Measurements from ENCODE around the gene NEU1.

The NEU1 gene

DNA sequence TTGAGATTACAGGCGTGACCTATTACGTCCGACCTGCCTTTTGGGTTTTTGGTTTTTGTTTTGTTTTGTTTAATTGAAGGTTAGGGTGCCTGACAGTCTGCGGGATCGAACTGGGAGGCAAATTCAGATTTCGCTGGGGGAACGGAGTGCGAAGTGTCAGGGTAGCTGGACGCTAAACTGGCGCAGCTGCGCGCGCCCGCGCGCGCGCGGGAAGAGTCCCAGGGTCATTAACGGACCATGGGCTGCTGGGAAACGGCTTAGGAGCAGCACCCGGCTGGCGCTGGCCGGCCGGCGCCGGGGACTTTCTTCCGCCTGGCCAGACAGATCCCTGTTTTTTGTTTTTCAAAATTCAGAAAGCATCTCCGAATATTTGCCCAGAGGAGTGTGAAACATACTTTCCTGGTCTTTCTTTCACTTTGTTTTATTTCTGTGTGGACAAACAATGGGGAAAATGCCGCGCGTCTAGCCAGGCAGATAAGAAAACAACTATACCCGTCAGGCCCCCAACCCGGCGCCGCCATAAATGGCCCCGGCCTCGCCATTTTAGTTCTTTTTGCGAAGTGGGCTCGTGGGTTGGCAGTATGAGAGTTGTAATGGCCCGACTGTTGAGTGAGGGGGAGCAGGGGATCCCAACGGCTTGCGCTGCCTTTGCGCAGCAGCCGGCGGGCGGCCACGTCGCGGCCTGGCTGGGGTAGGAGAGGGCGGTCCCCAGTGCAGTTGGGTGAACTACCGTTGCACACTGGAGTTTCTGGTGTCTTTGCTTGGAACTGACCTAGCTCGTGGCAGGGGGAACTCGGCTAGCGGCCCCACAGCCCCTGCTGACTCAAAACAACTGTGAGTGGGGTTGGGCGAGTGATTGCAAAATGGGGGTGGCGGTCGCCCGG lies 28.0 kb downstream of the NEU1 start:
- DNase-seq (ENCODE audit: extremely low read depth, low read depth) = peak; percentile 60
- TF ChIP-seq, protein P1, sequence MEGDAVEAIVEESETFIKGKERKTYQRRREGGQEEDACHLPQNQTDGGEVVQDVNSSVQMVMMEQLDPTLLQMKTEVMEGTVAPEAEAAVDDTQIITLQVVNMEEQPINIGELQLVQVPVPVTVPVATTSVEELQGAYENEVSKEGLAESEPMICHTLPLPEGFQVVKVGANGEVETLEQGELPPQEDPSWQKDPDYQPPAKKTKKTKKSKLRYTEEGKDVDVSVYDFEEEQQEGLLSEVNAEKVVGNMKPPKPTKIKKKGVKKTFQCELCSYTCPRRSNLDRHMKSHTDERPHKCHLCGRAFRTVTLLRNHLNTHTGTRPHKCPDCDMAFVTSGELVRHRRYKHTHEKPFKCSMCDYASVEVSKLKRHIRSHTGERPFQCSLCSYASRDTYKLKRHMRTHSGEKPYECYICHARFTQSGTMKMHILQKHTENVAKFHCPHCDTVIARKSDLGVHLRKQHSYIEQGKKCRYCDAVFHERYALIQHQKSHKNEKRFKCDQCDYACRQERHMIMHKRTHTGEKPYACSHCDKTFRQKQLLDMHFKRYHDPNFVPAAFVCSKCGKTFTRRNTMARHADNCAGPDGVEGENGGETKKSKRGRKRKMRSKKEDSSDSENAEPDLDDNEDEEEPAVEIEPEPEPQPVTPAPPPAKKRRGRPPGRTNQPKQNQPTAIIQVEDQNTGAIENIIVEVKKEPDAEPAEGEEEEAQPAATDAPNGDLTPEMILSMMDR (IDR thresholded peaks at IDR 0.05; ENCODE audit: low read depth, low read length) = no peak

DNA sequence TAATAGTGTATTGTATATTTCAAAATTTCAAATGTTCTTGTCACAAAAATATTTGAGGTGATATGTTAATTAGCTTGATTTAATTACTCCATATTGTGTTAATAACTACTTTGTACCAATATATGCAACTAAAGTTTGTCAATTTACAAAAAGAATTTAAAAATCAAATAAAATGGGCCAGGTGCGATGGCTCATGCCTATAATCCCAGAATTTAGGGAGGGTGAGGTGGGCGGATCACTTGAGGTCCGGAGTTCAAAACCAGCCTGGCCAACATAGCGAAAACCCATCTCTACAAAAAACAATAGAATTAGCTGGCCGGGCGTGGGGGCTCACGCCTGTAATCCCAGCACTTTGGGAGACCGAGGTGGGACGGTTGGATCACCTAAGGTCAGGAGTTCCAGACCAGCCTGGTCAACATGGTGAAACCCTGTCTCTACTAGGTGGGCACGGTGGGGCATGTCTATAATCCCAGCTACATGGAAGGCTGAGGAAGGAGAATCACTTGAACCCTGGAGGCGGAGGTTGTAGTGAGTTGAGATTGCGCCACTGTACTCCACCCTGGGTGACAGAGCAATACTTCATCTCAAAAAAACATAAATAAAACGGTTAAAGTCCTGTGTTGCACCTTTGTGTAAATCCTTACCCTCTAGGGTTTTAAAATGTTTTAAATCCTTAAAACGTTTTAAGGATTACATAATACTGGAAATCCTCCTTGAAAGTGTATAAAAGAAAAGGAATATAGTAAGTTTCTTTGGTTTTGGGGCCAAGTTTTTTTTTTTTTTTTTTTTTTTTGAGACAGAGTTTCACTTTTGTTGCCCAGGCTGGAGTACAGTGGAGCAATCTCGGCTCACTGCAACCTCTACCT lies 31.0 kb downstream of the NEU1 start:
- DNase-seq (ENCODE audit: extremely low read depth, low read depth) = no peak
- TF ChIP-seq, protein P1 (IDR thresholded peaks at IDR 0.05; ENCODE audit: low read depth, low read length) = no peak

DNA sequence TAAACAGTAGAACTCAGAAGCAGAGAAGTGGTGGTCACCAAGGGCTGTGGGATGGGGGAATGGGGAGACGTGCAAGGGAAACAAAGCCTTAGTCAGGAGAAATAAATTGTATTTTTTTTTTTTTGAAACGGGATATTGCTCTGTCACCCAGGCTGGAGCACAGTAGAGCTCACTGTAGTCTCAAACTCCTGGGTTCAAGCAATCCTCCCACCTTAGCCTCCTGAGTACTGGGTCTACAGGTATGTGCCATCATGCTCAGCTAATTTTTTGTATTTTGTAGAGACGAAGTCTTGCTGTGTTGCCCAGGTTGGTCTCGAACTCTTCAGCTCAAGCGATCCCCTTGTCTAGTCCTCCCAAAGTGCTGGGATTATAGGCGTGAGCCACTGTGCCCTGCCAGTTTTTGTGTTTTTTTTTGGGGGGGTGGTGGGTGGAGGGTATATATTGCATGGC lies 31.7 kb downstream of the NEU1 start:
- DNase-seq (ENCODE audit: extremely low read depth, low read depth) = no peak
- TF ChIP-seq, protein P1 (IDR thresholded peaks at IDR 0.05; ENCODE audit: low read depth, low read length) = no peak

DNA sequence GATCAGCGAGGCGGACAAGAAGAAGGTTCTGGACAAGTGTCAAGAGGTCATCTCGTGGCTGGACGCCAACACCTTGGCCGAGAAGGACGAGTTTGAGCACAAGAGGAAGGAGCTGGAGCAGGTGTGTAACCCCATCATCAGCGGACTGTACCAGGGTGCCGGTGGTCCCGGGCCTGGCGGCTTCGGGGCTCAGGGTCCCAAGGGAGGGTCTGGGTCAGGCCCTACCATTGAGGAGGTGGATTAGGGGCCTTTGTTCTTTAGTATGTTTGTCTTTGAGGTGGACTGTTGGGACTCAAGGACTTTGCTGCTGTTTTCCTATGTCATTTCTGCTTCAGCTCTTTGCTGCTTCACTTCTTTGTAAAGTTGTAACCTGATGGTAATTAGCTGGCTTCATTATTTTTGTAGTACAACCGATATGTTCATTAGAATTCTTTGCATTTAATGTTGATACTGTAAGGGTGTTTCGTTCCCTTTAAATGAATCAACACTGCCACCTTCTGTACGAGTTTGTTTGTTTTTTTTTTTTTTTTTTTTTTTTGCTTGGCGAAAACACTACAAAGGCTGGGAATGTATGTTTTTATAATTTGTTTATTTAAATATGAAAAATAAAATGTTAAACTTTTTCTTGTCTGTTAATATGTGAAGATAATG lies 32.9 kb downstream of the NEU1 start:
- DNase-seq (ENCODE audit: extremely low read depth, low read depth) = no peak
- TF ChIP-seq, protein P1 (IDR thresholded peaks at IDR 0.05; ENCODE audit: low read depth, low read length) = peak; percentile 29

DNA sequence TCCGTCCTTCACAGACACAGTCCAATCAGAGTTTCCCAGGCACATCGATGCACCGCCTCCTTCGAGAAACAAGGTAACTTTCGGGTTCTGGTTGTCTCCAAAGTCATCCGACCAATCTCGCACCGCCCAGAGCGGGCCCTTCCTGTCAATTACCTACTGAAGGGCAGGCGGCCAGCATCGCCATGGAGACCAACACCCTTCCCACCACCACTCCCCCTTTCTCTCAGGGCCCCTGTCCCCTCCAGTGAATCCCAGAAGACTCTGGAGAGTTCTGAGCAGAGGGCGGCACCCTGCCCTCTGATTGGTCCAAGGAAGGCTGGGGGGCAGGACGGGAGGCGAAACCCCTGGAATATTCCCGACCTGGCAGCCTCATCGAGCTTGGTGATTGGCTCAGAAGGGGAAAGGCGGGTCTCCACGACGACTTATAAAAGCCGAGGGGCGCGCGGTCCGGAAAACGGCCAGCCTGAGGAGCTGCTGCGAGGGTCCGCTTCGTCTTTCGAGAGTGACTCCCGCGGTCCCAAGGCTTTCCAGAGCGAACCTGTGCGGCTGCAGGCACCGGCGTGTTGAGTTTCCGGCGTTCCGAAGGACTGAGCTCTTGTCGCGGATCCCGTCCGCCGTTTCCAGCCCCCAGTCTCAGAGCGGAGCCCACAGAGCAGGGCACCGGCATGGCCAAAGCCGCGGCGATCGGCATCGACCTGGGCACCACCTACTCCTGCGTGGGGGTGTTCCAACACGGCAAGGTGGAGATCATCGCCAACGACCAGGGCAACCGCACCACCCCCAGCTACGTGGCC lies 35.1 kb downstream of the NEU1 start, which contains the start of gene HSPA1B:
TSS of gene HSPA1B (plus strand) at position 453 of the 794 bp plus-strand sequence. CDS start at position 666, 213 bp downstream.
- TF ChIP-seq, protein P1 (IDR thresholded peaks at IDR 0.05; ENCODE audit: low read depth, low read length) = no peak
- DNase-seq (ENCODE audit: extremely low read depth, low read depth) = peak; percentile 99

DNA sequence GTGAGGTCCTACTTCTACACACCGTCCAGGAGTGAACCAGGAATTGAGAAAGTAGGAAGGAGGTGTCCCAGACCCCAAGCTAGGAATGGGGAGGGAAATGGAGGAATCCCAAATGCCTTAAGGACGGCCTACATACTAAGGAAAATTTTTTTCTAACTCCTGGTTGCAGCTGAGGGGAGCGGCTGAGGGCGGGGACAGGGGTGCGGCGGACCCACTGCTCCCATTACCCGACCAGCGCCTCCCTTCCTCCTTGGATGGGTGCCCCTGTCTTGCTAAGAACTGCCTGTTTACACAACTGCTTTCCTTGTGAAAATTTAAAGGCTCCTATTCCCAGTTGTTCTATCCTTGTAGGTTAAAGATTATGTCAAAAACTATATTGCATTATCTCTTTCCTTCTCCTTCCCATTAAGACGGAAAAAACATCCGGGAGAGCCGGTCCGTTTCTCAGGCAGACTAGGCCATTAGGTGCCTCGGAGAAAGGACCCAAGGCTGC lies 35.8 kb downstream of the NEU1 start:
- peak; percentile 79 for DNase-seq (ENCODE audit: extremely low read depth, low read depth)
- TF ChIP-seq, protein P1 (IDR thresholded peaks at IDR 0.05; ENCODE audit: low read depth, low read length) = no peak; the same call in 1 of the 2 replicates

All from AG09319 (cell line).